ENCODE measurements around the gene KARS1.

DNA sequence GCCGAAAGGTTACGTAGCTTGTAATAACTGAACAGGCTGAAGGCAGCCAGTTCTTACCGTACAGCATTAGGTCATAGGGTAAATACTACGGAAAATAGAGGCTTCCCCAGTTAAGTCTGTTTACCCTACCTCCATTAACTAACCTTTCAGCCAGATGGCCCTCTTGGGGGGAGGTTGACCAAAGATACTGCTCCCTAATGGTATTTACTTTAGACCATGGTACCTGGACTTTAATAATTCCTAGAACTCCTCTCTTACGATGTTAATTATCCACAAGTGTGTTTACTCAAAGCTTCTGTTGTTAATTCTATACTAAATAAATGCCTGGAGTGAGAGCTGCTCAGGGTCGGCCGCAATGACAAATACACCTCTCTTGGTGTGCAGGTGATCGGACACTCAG lies 14.6 kb downstream of the KARS1 start:
- TF ChIP-seq, protein P1, sequence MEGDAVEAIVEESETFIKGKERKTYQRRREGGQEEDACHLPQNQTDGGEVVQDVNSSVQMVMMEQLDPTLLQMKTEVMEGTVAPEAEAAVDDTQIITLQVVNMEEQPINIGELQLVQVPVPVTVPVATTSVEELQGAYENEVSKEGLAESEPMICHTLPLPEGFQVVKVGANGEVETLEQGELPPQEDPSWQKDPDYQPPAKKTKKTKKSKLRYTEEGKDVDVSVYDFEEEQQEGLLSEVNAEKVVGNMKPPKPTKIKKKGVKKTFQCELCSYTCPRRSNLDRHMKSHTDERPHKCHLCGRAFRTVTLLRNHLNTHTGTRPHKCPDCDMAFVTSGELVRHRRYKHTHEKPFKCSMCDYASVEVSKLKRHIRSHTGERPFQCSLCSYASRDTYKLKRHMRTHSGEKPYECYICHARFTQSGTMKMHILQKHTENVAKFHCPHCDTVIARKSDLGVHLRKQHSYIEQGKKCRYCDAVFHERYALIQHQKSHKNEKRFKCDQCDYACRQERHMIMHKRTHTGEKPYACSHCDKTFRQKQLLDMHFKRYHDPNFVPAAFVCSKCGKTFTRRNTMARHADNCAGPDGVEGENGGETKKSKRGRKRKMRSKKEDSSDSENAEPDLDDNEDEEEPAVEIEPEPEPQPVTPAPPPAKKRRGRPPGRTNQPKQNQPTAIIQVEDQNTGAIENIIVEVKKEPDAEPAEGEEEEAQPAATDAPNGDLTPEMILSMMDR (IDR thresholded peaks at IDR 0.05 in 4 of 5, conservative IDR thresholded peaks at IDR 0.05 in 1 of 5) = no peak
- no peak for TF ChIP-seq POLR2A (IDR thresholded peaks at IDR 0.05)
